NCI-H2196 (cell line): ENCODE results near the gene TMEM81.

Source experiments
- DNase-seq: peaks from one replicate; lab custom pipeline; 2025; ENCODE audit not compliant: unreplicated experiment; lab: John Stamatoyannopoulos, UW

Gene TMEM81

GRCh38 chr1:205061227-205061626, 23.0 kb downstream of the TMEM81 start:
- DNase-seq, result no peak

GRCh38 chr1:205060746-205061145, 23.5 kb downstream of the TMEM81 start:
- DNase-seq, result no peak

GRCh38 chr1:205059660-205060059, 24.6 kb downstream of the TMEM81 start:
- DNase-seq, result no peak

- no peak for DNase-seq
Observed at GRCh38 chr1:205058853-205059252, 25.4 kb downstream of the TMEM81 start.

- no peak for DNase-seq
Observed at GRCh38 chr1:205057808-205058575, 26.3 kb downstream of the TMEM81 start.

GRCh38 chr1:205056956-205057568, 27.2 kb downstream of the TMEM81 start:
- no peak for DNase-seq

- DNase-seq, result no peak
Observed at GRCh38 chr1:205056188-205056611, 28.1 kb downstream of the TMEM81 start.

GRCh38 chr1:205054013-205054412, 30.2 kb downstream of the TMEM81 start:
- no peak for DNase-seq

- DNase-seq, result no peak
Observed at GRCh38 chr1:205053296-205053695, 31.0 kb downstream of the TMEM81 start.

GRCh38 chr1:205052690-205053089, 31.6 kb downstream of the TMEM81 start:
- DNase-seq, result no peak

- no peak for DNase-seq
Observed at GRCh38 chr1:205049479-205049878, 34.8 kb downstream of the TMEM81 start.

GRCh38 chr1:205048382-205048781, 35.9 kb downstream of the TMEM81 start:
- no peak for DNase-seq

- no peak for DNase-seq
Observed at GRCh38 chr1:205047764-205048231, 36.5 kb downstream of the TMEM81 start.

GRCh38 chr1:205046870-205047269, 37.4 kb downstream of the TMEM81 start:
- no peak for DNase-seq

- no peak for DNase-seq
Observed at GRCh38 chr1:205045146-205045545, 39.1 kb downstream of the TMEM81 start.

GRCh38 chr1:205044741-205045140, 39.5 kb downstream of the TMEM81 start:
- no peak for DNase-seq

GRCh38 chr1:205043866-205044265, 40.4 kb downstream of the TMEM81 start:
- DNase-seq, result no peak

- no peak for DNase-seq
Observed at GRCh38 chr1:205042911-205043806, 41.1 kb downstream of the TMEM81 start, which contains the start of gene CNTN2. Gene CNTN2, plus strand, starts transcription at chr1:205043212. Its CDS starts 9,974 bp downstream, at chr1:205053186.

GRCh38 chr1:205041998-205042910, 42.0 kb downstream of the TMEM81 start:
- no peak for DNase-seq

- no peak for DNase-seq
Observed at GRCh38 chr1:205041001-205041715, 43.1 kb downstream of the TMEM81 start.
